HG02610 (cell line): ENCODE data around the gene BAG5.

Experiments
- ATAC-seq: cut with Tn5 transposase; IDR thresholded peaks from one replicate; pipeline ENCODE4 v1.9.1; 2021; ENCODE audit warnings: mild to moderate bottlenecking, moderate library complexity; ENCODE audit not compliant: unreplicated experiment

BAG5 gene

DNA sequence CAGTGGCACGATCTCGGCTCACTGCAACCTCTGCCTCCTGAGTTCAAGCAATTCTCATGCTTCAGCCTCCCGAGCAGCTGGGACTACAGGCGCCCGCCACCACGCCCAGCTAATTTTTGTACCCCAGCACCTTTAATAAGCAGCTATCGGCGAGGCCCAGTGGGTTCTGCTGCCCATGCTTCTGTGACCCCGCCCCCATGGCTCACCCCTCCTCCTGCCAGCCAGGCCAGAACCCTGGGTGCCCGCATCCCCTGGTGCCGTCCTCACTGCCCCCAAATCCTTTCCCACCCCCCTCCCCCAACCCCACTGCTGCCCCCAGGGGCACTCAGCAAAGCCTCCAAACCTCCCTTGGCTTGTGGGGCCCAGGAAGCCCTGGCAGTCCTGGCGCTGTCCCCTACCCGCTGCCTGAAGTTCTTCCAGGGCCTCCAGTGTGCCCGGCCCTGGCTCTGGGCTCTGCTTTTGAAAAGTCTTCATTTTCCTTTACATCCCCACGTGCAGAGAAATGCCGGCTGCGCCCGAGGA, 14.5 kb downstream of the BAG5 start:
- ATAC-seq: no peak

DNA sequence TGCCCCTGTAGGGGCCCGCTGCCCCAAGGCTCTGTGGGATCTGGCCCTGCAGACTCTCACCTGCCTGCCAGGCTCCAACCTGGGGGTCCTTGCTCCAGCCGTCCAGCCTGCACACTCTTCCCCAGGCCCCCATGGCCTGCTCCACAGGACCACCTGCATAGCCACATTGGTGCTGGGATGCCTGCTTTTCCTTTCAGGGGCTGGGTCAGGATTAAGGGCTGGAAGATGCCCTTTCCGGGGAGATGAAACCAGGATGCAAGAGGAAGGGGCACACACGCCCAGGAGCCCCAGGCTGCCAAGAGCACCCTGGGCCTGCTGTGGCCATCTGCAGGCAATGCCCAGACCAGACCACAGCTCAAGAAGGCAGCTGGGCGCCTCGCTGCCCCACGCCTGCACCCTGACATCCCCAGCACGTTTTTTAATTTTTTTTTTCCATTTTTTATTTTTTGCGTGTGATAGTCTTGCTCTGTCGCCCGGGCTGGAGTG, 15.0 kb downstream of the BAG5 start:
- no peak for ATAC-seq

DNA sequence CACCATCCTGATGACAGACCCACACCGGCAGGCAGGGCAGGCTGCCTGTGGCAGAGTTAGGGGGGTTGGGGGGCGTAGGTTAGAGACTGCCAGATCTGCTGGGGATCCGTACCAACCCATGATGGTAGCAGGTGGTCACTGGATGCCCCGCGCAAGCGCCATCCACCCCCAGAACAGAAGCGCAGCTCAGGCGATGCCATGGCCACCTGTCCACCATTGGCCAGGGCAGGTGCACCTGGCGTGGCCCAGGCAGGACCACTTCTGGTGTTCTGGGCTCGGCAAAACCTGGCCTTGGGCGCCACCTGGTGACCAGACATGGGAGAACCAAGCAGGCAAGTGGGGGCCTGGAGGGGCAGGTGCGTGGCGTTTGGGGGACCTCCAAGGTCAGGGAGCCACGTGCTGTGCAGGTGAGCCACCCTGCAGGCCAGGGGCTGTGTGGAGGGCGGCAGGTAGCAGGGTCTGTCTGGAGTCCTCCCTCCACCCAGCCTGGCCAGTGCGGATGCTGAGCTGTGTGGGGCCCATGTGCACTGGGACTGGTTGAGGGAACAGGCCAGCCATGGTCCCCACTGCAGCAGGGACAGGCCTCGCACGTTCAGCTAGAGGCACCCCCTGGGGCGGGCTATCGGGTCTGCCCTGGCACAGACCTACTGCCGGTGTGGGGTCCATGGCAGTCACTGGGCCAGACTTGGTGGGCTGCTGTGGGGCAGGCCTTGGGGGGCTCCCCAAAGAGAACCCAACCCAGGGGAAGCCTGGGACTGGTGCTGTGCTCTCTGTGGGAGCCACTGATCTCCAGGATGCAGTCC, 15.6 kb downstream of the BAG5 start:
- ATAC-seq: no peak

DNA sequence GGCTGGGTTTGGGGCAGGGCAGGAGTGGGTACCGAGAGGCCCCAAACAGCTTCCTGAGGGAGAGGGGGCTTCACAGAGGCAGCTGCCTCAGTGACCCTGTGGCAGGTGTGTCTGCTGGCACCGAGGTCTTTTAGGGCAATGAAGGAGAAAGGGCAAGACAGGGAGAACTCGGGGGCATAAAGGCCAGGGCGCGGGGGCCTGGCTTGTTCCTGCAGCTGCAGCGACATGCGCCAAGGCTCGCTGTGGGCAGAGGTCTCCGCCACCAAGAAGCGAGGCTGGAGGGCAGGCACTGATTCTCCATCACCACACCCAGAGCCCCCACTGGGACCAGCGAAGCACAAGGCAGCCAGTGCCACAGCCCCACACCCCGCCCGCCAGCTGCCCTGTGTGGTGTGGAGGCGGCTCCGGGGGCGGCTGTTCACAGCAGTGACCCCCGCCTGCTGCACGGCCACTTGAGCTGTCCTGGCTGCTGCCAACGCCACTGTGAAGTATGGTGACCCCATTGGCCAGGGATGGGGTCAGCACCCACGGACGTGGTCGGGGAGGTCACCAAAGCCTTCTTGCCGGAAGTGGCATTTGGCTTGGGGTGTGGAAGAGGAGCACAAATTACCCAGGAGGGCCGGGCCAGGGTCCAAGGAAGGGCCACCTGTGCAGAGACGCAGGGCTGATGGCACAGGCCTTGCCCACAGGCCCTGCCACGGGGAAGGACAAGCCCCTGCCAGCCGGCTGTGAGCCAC, 16.4 kb downstream of the BAG5 start:
- no peak for ATAC-seq

DNA sequence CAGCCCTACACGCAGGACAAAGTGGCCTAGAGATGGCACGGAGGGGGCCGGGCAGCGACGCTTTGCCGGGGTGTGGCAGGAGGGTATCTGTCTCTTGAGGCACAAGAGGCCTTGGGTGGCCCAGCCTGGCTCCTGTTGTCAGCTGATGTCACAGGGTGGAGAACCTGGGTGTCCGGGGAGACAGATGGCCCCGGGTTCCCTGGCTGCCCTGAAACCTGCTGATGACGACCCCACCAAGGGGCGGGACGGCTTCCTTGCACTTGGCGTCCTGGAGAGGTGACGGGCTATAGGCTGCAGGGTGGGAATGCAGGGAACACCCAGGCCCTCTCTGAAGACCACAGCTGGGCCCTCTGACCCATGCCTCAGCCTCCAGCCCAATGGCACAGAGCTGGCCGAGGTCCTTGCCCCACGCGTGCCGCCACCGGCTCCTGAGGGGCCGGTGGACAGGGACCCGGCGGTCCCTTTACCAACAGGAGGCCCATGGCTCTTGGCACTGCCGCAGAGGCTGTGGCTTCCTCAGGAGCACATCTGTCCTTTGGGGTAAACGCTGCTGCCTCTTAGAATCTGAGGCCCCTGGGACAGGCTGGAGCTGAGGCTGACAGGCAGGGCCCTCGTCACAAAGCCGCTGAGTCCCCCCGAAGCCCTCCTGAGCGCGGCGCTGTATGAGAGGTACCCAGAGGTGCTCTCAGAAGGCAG, 17.1 kb downstream of the BAG5 start:
- no peak for ATAC-seq

DNA sequence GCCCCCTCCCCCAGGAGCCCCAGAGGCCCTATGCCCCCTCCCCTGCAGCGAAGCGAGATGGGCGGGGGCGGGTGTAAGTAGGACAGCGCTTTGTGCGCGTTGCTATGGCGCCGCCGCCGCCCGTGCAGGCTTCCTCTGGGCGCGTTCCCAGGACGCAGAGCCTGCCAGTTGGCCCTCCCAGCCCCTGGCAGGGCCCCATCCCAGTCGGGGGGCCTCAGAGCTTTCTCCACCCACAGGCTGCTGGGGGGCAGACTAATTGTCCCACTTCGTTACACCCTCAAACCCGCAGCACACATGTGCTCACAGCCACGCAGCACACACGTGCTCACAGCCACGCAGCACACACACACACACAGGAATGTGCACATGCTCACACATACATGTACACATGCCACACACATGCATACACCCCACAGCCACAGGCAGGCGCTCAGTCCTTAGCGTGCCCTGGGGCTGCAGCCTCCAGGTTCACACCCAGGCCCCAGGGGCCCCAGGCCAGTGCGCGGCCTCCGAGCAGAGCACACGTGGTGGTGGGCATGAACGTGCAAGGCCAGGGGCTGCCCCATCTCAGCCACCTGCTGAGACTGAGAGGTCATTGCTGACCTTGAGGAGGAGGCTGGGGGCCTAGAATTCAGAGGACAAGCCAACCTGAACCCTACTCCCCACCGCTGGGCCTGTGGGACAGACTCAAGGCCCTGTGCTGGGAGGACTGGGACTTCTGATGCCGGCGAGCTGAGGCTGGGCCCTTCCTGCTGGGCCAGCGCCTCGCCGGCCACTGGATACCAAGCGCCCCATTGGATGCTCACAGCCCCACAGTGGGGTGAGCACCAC, 17.9 kb downstream of the BAG5 start:
- ATAC-seq: no peak

DNA sequence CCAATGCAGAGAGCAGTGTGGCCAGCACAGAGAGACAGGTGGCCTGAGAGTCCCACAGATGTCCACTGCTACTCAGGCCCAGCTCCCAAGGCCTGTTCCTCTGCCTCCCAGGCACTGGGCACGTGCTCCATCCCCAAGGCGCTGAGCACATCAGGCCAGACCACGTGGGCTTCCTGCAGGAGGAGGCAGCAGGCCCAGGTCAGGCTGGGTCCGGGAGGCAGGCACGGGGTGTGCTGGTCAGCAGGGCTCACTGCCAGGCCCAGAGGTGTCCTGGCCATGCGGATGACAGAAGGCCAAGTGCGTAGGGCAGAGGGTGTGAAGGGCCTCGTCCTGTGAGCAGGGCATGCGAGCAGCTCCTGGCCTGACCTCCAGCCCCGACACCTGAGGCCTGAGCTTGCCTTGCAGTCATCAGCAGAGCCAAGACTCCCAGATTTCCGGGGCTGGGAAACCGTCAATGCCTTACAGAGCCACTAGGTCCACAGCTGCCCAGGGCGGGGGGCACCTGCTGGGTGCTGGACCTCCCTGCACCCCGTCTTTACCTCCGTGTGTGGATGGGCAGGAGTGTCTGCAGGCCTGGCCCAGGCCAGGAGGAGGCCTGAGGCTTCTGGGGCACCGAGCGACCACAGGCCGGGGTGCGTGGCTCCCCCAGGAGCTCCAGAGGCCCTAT, 18.6 kb downstream of the BAG5 start:
- no peak for ATAC-seq

DNA sequence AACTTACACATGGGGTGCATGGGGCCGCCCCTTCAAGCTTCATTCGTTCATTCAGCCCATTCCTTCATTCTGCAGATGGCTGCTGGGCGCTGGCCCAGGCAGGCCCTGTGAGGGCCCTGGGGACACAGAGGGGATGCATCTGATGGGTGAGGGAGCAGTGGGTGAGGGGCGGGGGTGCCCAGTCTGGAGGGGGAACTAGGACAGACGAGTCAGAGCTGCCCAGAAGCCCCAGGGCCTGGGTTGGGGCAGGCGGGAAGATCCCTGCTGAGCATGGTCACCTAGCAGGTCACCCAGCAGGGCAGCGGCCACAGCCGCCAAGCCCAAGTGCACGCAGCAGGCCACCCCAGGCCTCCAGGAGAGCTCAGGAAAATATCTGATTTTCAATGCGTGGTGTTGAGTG, 19.3 kb downstream of the BAG5 start:
- ATAC-seq: no peak

DNA sequence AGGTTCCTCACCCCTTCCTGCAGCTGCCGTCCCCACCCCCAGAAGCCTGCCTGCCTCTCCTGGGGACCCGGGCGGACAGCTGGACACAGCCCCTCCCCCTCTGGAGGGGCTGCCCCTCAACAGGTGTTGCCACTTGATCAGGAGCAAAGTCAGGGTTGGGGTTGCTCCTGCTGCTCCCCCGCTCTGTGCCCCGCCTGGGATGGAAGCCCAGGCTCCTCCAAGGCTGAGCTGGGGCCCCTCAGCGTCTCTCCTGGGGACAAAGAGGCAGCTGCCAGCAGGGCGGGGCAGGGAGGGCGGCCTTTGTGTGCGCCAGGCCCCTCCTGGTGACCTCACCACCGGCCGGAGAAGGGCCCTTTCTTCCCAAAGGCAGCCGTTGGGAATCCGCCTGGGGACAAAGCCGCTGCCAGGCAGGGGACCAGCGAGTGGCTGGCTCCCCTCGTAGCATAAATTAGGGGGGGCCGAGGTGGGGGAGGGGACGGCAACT, 19.8 kb downstream of the BAG5 start:
- no peak for ATAC-seq

DNA sequence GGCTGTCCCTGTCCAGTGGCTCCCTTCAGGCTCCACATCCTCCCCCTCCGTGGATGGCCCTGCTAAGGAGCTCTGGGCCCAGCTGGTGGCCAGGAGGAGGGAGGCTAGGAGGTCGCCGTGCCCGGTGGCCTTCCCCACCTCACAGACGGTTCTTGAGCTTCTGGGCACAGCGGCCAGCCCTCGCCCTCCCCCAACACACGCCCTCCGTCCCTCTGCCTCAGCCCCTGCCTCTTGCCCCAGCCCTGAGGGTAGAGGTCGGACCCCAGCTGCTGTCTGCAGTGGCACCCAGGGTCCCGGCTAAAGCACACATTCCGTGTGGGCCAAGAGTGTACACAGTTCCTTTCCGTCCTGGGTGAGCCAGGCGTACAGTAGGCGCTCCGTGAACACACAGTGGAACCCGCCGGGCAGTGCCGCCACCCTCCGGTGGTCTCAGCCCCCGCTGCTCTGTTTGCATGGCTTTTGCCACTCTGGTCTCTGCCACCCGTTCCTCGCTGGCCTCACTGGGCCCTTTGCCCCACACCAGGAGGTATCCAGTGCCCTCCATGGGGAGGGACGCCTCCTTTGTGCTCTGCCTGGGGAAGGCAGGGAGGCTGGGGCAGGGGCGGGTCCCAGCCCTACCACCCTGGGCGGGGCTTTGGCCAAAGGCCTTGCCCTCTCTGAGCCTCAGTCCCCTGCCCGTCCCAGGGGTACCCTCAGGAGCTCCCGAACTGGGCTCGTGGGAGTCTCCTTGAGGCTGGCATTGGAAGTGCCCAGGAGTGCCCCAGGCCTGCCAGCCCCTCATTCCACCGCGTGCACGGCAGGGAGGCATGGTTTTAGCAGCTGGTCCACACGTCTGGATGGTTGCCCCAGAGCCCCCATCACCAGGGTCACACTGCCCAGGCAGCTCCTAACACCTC, 20.5 kb downstream of the BAG5 start:
- no peak for ATAC-seq

DNA sequence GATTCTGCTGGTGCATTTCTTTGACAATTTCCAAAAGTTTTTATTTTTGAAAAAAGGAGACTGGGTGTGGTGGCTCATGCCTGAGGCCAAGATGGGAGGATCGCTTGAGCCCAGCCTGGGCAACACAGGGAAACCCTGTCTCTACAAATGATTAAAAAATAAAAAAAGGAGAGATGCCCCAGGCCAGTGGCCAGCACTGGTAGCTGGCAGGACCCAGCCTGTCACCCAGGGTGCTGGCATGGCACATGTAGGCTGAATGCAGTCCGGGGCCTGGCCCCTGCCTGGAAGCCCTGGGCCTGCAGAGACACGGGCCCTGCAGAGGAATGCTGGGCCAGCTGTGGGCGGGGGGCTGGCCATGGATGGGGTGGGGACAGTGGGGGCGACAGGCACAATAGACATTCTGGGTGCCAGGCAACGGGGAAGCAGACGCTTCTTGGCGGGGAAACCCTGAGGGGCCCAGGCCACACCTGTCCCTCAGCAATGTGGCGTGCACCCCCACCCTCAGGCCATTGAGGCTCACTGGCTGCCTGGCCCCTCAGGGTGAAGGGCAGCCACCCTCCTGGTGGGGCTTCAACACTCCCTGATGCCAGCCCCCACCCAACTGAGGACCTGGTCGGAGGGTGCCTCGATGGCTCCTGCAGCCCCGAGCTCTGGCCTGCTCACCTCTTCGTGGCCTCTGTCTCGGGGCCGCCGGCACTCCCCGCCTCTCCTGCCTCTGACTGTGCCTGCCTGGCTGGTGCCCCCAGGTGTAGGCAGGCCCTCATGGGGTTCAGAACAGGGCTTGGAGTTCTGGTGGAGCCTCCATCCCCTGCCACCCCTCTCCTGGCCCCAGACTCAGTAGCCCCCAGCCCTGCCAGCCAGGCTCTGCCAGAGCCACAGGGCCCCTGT, 21.4 kb downstream of the BAG5 start:
- ATAC-seq: no peak

DNA sequence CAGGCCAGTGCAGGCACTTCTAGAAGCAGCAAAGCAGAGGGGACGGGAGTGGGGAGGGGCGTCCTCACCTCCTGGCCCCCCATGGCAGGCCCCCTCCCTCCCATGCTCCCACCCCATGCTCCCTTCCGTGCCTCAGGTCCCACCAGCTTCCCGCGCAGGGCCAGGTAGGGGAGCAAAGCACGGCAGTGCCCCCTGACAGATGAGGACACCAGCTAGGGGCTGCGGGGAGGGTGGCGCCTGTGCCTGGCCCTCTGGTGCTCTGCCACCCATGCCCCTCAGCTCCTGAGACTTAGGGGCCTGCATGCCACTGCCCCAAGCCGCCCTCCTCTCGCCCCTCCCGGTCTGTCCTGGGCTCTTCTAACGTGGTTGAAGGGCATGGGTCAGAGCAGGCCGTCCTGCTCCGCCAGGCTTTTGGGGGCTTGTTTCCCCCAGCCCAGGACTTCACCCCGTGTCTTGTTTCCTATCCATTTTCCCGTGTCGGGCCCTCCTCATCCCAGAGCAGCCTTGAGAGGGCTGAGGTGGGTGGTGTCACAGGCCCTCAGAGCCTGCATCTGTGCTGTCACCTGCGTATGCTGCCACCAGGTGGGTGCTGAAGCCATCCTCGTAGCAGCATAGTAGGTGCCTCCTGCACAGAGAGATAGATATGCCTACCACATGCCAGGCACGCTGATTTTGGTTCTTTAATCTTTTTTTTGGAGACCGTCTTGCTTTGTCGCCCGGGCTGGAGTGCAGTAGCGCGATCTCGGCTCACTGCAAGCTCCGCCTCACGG, 23.2 kb downstream of the BAG5 start:
- ATAC-seq: no peak

DNA sequence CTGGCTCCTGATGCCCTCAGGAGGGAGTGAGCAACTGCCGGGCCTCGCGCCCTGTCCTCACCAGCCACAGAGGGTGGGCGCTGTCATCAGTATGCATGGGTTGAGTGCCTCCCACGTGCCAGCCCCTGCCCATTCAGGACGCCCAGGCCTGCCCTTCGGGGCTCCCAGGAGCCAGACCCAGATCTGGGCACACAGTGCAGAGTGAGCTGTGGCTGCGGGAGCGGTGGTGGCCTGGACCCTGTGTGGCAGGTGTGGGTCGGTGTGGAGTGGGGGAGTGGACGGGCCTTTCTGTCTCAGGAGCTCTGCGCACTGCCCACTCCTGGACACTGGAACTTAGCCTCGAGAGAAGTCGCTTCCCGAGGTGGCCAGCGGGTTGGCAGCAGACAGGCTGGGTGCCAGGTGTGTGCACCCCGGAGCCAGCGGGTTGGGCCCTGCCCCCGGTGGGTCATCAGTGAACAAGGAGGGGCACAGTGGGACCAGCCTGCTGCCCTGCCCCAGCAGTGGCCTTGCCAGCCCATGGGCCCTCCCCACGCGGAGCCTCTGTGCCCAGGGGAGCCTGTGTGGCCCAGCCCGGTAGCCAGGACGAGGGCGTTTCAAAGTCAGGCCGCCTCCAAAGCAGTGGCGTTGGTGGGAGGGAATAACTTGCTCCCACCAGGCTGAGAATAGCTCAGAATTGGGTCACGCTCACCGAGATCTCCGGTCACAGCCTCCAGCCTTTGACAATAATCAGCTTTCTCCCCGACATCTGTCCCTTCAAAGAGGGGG, 24.0 kb downstream of the BAG5 start:
- no peak for ATAC-seq

DNA sequence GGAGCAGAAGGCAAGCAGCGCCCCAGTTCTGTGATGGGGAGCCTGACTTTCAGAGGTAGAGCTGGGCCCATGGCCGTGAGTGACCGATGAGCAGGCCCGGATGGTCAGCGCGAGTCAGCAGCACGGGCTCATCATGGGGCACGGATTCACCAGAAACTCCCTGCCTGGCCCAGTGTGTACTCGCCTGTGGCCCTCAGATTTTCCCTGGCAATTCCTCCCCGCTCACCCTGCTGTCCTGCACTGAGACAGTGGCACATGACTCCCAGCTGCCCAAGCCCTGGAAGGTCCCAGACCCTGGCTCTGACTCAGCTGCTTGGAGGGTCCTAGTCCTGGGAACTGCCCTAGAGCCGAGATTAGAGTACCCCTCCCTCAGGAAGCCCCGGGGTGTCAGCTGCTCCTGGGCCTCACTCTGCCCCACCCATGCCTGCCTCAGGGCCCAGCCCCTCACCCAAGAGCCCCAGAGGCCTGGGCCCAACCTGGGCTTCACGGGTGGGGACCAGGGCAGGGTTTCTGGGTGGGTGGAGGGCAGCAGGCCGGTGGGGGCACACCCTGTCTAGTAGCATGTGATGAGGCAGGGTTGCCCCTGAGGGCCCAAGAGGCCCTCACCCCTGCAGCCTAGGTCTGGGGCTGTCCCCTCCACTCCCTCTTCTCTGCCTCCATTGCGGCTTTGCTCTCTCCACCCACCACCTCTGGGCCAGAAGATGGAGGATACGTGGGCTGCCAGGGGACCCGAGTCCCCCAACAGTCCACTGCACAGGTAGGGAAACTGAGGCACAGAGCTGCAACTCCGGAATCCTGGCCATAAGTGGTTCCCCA, 25.1 kb downstream of the BAG5 start:
- ATAC-seq: no peak

DNA sequence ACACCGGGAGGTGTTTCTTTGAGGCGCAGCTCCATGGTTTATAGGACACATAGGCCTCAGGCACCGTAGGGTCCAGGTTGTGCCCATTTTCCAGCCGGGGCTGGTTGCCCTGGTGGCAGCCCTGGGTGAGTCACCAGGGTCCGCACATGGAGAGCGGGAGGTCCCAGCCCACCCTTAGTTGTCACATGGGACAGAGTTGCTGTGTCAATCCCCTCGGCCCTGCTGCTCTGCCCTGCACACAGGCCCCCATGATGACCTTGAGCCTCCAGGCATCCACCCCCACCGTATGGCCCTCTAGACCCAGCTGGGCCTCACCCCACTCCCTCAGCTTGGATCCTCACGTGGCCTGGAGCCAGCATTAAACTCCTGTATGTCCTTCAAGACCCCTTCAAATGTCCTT, 25.8 kb downstream of the BAG5 start:
- ATAC-seq: no peak
